Measurements from ENCODE around the gene WTIP. TPM values are rescaled to one million over a fixed set of nuclear protein-coding genes. Genes with fewer than 3 reads are reported as not detected.

The WTIP gene
- total RNA-seq, 1 experiment from 2014 or later: 32.5 TPM

DNA sequence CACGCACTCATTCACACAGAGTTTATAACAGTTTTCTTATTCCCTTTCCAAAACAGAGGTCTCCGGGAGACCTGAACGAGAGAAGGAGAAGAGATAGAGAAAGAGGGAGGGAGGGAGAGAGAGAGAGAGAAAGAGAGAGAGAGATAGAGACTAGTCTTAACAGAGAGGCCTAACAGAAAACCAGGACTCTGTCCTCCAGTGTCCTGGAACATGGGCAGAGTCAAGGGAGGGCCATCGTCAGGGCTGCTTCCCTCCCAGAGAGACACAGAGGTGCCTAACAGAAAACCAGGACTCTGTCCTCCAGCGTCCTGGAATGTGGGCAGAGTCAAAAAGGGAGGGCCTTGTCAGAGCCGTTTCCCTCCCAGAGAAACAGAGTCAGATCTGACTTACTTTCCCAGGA is 78.7 kb downstream of the WTIP start:
- Histone ChIP-seq H3K4me1 (ENCODE audit: insufficient read depth, low read length) (no peaks in the 10 kb centered on the region), H3K14ac (ENCODE audit: insufficient read depth, low read length) (no peak overlapping the region), H2BK20ac (ENCODE audit: low read depth, low read length, poor library complexity, severe bottlenecking) (no peak overlapping the region), H3K18ac (ENCODE audit: insufficient read length, low read depth, low read length) (no peak overlapping the region), H3K79me1 (ENCODE audit: insufficient read depth, low read depth, low read length, poor library complexity, severe bottlenecking) (no peaks in the 10 kb centered on the region), H3T11ph (ENCODE audit: low read length) (no peak overlapping the region), H3K9me3 (ENCODE audit: control insufficient read depth, low read depth, low read length) (no peaks in the 10 kb centered on the region), H2AFZ (ENCODE audit: low read length) (no peak overlapping the region), H4K20me1 (ENCODE audit: control insufficient read depth, insufficient read depth, insufficient read length) (no peaks in the 10 kb centered on the region), H3K23ac (ENCODE audit: insufficient read length, low read depth, low read length) (no peak overlapping the region), H2BK12ac (ENCODE audit: insufficient read length, low read depth, low read length) (no peak overlapping the region), H4K91ac (ENCODE audit: insufficient read length, low read depth, low read length) (no peak overlapping the region), H2BK15ac (ENCODE audit: low read depth, low read length) (no peak overlapping the region), H3K27ac (ENCODE audit: insufficient read length, low read depth, low read length) (no peak overlapping the region), H3K79me2 (ENCODE audit: insufficient read depth, low read length) (no peaks in the 10 kb centered on the region; the same call in 1 of the 2 replicates), H2AK5ac (ENCODE audit: insufficient read length, low read length) (no peak overlapping the region), H3K27me3 (ENCODE audit: insufficient read depth, low read length) (no peaks in the 10 kb centered on the region), H3K9ac (ENCODE audit: extremely low read depth, insufficient read length, low read length) (no peak overlapping the region), H2BK5ac (ENCODE audit: insufficient read length, low read length) (no peak overlapping the region), H3K23me2 (ENCODE audit: insufficient read length, low read depth, low read length, poor library complexity, severe bottlenecking) (no peaks in the 10 kb centered on the region), H3K56ac (ENCODE audit: insufficient read length, low read depth, low read length) (no peak overlapping the region), H3K4me2 (ENCODE audit: insufficient read depth, insufficient read length, low read length) (no peak overlapping the region), H2BK120ac (ENCODE audit: low read depth, low read length, poor library complexity, severe bottlenecking) (no peak overlapping the region), H4K8ac (replicated peaks; ENCODE audit: insufficient read length, low read depth, low read length) (no peak overlapping the region), H3K4ac (ENCODE audit: low read depth, low read length) (no peak overlapping the region), H4K5ac (ENCODE audit: insufficient read length, low read depth, low read length) (no peak overlapping the region)
- H3K4me1 Mint-ChIP-seq: 0 out of 4 replicates have a peak, but pooled peaks cover 0 to 2% of the 10 kb centered on the region in 2 experiments
- H3K4me3 Mint-ChIP-seq: no peak overlapping the region
- peaks cover 26% of the 10 kb centered on the region for H3K27me3 Mint-ChIP-seq (ENCODE audit: low read depth)
- no peaks in the 10 kb centered on the region for H3K36me3 Mint-ChIP-seq (ENCODE audit: insufficient read depth in 1 of 3, low read depth in 3 of 3)
- TF ChIP-seq, protein P1, sequence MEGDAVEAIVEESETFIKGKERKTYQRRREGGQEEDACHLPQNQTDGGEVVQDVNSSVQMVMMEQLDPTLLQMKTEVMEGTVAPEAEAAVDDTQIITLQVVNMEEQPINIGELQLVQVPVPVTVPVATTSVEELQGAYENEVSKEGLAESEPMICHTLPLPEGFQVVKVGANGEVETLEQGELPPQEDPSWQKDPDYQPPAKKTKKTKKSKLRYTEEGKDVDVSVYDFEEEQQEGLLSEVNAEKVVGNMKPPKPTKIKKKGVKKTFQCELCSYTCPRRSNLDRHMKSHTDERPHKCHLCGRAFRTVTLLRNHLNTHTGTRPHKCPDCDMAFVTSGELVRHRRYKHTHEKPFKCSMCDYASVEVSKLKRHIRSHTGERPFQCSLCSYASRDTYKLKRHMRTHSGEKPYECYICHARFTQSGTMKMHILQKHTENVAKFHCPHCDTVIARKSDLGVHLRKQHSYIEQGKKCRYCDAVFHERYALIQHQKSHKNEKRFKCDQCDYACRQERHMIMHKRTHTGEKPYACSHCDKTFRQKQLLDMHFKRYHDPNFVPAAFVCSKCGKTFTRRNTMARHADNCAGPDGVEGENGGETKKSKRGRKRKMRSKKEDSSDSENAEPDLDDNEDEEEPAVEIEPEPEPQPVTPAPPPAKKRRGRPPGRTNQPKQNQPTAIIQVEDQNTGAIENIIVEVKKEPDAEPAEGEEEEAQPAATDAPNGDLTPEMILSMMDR (conservative IDR thresholded peaks at IDR 0.05): no peak
- H3K9me3 Mint-ChIP-seq: peaks cover 18 to 82% of the 10 kb centered on the region in 2 experiments
- WGBS (ENCODE audit: extremely low coverage, insufficient read length, low lambda C conversion rate): no CpG with 5 or more reads among the region's 6 CpGs
- DNase-seq: no peak
- no peak overlapping the region; a peak in 1 of 7 replicates for H3K27ac Mint-ChIP-seq

Other genes with a start within 250 kb of the WTIP start
- gene GARRE1, start 227.2 kb upstream of the WTIP start, total RNA-seq (2021): 20.5 and 24.1 TPM in 2 replicates
- 373 and 381 TPM in 2 replicates for gene GPI, start 116.6 kb upstream of the WTIP start, total RNA-seq (2021)
- gene PDCD2L, start 77.4 kb upstream of the WTIP start, total RNA-seq (2021): 40.5 and 43.3 TPM in 2 replicates
- gene UBA2, start 53.4 kb upstream of the WTIP start, total RNA-seq (2021): 204 and 206 TPM in 2 replicates
- gene SCGB2B2, start 195.4 kb downstream of the WTIP start, total RNA-seq (2021): not detected in 2 replicates
- 22.4 and 23.3 TPM in 2 replicates for gene ZNF302, start 195.9 kb downstream of the WTIP start, total RNA-seq (2021)

All from H9 (cell line).